GF-D8 (cell line): ENCODE data around the gene FIGNL2.
"Not testable (repeated sequence)": the region's sequence is repeated elsewhere in the genome, so short reads cannot be mapped to it uniquely, and the experiment has no call there.

Source experiments
- DNase-seq: peaks from one replicate; lab custom pipeline; 2025; lab: John Stamatoyannopoulos, UW

The FIGNL2 gene

GRCh38 chr12:51848326-51848727 lies at the start of gene FIGNL2:
TSS of gene FIGNL2 (minus strand) at chr12:51848718. CDS start at chr12:51822413, 26,305 bp downstream.
- no peak for DNase-seq

- no peak for DNase-seq
Observed at GRCh38 chr12:51897181-51897580, 48.7 kb upstream of the FIGNL2 start.

DNA sequence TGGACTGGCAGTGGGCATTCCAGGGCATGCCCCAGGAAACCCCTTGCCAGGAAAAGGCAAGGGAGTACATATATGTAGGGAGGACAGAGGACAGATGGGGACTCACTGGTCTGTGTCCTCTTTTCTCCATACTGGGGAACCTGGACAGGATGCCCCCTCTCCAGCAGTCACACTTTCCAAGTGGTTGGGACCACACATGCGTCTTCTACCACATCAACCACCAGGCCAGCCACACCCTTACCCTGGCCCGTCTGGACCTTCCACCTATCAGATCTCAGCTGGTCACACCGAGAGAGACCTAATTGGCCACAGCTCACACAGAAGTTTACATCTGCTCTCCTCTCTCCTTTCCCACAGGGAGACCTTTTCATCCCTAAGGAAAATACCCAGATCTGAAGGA lies 47.7 kb upstream of the FIGNL2 start:
- no peak for DNase-seq

DNA sequence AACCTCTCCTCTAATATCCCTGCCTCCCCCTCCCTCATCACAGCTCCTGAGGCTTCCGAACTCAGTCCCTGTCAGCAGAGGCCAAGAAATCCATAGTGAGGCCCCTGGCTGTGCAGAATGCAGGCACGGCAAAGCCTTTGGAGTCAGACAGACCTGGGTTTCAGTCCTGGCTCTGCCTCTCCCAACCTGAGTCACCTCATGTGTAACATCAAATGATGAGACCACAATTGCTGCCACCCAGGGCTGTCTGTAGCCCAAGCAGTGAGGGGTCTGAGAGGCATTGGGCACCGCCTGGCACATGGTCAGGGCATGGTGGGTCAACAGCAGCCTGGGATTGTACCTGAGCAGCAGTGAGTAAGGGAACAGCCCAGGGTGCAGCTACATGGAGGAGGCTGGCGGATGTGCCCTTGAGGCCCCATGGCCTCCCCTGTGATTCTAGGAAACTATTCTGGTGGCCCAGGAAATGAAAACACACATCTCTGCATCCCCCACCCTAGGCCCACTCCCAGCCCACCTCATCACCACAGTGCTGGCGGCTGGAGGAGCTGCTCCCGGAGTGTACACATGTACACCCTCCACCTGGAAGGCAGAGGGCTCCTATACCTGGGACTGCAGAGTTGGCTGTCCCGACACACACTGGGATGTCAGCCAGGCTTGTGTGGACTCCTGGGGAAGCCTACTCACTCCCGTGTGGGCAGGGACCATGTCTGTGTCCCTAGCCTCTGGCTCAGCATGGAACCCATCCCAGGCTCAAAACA lies 47.0 kb upstream of the FIGNL2 start:
- no peak for DNase-seq

DNA sequence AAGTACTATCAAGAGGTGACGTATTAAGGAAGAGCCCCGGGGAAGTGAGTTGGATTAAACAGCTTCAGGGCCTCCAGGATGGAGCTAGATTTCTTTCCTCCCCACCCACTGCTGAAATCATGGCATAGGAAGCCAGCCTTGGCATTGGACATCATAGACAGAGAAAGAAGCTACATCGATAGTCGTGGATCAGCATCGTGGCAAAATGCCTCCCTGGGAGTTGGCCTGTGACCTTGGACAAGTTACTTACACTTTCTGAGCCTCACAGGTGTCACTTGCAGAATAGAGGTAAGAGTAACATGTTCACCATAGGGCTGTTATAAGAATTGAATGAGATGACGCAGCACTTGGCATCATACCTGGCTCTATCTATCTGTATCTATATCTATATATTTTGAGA lies 45.3 kb upstream of the FIGNL2 start:
- DNase-seq, result no peak

- no peak for DNase-seq
Observed at GRCh38 chr12:51891843-51892242, 43.3 kb upstream of the FIGNL2 start.

DNA sequence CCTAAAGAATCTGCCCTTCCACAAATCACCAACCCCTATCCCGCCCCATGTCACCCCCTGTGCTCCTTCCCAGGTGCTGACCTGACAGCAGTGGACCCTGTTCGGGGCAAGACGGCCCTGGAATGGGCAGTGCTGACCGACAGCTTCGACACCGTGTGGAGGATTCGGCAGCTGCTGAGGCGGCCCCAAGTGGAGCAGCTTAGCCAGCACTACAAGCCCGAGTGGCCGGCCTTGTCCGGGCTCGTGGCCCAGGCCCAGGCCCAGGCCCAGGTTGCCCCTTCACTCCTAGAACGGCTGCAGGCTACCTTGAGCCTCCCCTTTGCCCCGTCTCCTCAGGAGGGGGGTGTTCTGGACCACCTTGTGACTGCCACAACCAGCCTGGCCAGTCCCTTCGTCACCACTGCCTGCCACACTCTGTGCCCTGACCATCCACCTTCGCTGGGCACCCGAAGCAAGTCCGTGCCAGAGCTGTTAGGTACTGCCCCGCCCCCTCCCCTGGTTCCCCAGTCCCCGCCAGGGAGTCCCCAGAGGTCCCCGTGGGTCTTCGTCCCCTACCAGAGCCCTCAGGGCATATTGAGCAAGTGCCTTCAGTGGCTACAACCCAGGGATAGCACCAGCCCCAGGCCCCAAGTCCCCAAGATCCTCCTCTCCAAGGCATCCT lies 42.1 kb upstream of the FIGNL2 start:
- no peak for DNase-seq

DNA sequence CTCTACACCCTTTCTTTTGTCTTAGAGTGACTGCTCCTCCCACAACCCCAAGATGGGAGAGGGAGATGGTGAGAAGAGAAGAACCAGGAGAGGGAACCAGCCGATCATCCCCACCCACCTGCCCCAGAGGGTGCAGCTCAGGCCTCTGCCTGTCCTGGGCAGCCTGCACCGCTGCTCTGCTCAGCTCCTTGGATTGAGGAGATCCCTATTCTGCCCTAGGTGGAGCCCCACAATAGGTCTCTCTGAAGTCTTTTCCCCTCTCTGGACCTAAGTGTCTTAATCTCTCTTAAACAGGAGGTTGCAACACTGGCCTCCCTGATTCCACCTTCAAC lies 41.6 kb upstream of the FIGNL2 start:
- DNase-seq, result no peak

DNA sequence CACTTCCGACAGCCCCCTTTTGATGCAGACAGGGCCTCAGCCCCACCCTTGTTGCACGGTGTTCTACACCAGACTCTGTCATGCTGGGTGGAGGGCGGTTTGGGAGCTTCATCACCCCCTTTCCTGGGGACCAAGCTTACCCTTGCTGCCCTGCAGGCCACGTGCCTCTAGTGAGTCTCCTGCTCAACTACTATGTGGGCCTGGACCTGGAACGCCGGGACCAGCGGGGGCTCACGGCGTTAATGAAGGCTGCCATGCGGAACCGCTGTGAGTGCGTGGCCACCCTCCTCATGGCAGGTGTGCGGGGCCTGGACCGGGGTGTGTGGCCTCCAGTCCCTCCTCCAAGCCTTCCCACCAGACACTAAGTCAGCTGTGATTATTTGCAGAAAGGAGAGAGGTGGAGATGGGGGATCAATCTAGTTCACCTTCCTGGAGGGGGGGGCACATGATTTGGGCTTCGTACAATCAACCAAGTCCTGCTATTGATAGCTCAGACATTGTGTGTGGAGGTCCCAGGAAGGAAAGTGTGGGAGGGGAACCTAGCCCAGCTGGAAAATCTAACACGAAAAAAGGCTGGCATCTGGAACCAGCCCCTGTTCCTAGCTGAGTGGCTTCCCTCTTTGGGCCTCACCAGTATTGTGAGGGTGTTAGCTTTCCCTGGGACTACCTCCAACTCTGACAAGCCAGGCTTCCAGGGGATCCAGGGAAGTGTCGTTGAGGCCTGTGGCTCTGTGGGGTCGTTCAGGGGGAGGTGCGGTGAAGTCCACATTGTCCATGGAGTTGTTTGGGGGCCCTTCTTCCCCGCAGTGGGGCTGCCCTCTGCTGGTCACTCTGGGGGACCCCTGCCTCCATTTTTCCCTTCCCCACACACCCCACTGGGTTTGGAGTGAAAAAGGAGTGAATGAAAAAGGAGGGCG lies 41.0 kb upstream of the FIGNL2 start:
- DNase-seq, result no peak

DNA sequence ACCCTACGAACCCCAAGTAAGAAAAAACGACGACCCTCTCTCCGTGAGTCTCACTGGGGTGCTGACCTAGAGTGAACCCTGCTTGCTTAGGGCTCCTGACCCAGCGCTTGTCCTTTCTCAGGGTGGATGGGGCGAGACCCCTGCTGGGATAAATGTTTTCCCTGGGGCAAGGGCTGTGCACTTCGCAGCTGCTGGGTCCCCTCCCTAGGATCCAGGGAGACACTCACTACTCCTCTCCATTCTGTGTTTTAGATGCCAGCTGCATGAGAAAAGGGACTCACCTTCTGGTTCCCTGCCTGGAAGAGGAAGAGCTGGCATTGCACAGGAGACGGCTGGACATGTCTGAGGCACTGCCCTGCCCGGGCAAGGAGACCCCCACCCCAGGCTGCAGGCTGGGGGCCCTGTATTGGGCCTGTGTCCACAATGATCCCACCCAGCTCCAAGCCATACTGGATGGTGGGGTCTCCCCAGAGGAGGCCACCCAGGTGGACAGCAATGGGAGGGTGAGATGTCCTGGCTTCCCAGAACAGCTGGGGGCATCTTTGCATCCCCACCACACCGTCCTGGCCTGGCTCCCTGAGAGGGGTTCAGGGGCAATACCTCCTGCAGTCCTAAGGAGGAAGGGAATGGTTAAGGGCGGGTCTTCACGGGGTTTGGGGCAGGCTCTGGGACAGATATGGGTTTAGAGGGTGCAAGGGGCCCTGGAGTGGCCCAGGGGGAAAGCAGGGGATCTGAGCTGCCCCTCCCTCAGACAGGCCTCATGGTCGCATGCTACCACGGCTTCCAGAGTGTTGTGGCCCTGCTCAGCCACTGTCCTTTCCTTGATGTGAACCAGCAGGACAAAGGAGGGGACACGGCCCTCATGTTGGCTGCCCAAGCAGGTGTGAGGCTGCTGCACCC lies 40.0 kb upstream of the FIGNL2 start:
- no peak for DNase-seq

DNA sequence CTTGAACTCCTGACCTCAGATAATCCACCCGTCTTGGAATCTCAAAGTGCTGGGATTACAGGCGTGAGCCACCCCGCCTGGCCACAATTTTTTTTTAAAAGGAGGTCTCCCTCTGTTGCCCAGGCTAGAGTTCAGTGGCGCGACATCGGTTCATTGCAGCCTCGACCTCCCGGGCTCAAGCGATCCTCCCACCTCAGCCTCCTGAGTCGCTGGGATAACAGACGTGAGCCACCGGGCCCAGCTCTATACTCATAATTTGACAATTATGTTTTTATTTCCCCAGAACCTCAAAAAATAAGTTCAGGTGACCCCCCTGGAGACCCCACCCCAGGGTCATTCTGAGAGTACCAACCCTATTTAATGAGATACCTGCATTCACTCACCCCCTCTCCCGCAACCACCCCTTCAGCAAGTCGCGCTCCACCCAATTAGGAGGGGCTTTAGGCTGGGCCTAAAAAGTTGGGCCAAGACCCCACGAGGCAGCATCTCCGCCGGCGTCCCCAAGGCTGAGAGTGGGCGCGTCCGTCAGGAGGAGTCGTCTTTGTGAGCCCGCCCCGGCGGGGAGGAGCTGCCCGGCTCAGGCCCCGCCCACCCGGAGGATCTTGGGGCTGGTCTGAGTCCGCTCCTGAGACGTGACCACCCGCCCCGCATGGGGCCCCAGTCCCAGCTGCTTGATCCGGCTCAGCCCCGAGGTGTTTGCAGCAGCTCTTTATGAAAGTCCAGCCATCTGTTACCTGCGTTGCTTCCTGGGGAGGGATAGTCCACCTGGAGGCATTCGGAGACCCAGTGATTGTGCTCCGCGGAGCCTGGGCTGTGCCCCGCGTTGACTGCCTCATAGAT lies 39.2 kb upstream of the FIGNL2 start, which contains the start of gene ANKRD33:
ANKRD33 (plus strand) TSS at position 628 of the 840 bp plus-strand sequence; CDS start at position 712, 84 bp downstream.
- DNase-seq, result no peak

DNA sequence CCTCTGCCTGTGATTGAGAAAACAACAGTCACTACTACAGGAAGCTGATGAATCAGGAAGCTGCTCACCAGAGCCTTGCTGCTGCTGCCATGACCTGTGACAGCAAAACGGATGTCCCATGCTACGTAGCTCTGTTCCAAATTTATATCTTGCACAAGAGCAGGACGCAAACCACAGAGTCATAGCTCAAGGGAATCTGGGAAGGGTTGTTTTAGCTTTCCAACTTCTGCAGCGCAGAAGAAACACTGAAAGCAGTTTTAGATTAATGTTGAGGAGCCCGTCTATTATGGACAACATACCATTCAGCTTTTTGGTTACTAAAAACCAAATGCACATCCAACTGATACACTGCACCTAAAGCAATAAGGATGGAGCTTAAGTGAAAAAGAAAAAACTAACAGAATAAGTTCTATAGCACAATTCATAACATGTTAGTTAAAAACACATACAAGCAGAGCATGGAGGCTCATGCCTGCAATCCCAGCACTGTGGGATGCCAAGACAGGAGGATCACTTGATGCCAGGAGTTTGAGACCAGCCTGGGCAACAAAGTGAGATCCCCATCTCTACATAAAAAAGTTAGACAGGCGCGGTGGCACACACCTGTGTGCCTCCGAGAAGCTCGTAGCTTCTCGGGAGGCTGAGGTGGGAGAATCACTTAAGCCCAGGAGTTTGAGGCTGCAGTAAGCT lies 37.6 kb upstream of the FIGNL2 start:
- peak; percentile 70 for DNase-seq

DNA sequence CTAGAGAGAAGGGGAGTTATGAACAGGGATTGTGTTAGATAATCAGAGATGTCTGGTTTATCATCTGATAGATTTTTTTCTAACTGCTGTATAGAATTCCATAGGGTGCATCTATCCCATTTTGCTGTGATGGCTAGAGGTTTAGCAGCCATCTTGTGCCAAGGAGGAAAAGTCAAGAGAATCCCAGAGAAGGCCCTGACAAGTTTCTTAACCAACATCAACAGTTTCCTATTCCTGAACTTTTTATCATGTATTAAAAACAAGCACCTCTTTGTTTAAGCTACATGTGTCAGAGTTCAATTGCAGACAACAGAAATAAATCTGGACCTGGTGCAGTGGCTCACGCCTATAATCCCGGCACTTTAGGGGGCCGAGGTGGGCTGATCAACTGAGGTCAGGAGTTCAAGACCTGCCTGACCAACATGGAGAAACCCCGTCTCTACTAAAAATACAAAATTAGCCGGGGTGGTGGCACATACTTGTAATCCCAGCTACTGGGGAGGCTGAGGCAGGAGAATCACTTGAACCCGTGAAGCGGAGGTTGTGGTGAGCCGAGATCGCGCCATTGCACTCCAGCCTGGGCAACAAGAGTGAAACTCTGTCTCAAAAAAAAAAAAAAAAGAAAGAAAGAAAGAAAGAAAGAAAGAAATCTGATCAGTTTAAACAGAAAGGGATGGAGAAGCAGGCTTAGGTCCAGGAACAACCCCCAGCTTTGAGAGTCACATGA lies 36.9 kb upstream of the FIGNL2 start:
- not testable (repeated sequence) for DNase-seq

- DNase-seq, result no peak
Observed at GRCh38 chr12:51884676-51885229, 36.2 kb upstream of the FIGNL2 start.

- no peak for DNase-seq
Observed at GRCh38 chr12:51883998-51884675, 35.6 kb upstream of the FIGNL2 start.

- no peak for DNase-seq
Observed at GRCh38 chr12:51883295-51883694, 34.8 kb upstream of the FIGNL2 start.

- DNase-seq, result no peak
Observed at GRCh38 chr12:51879102-51879501, 30.6 kb upstream of the FIGNL2 start.

- DNase-seq, result no peak
Observed at GRCh38 chr12:51874486-51874885, 26.0 kb upstream of the FIGNL2 start.
